GM13977 (cell line): ENCODE data around the gene SEPTIN8.
A peak's percentile ranks its signal among the peaks of the same experiment; 100 is the strongest.

Experiments used
- DNase-seq: peaks from one replicate; pipeline ENCODE4 v3.0.0; 2012; ENCODE audit warnings: low spot score
- in situ Hi-C: fragments of 300-500 bp; cut with MboI; formaldehyde crosslinking; loops from one replicate; pipeline ENCODE4 v1.12.0; 2022; ENCODE audit warnings: low sequenced_read_pairs, low pct_unique_long_range_greater_than_20kb, mixed read lengths, inconsistent platforms; ENCODE audit not compliant: unreplicated experiment
- TF ChIP-seq, protein P1 (sequence below): IDR thresholded peaks from 2 replicates; pipeline ENCODE4 v1.5.1; 2012; ENCODE audit warnings: mild to moderate bottlenecking, control low read depth; ENCODE audit not compliant: insufficient read depth; ENCODE audit errors: extremely low read depth, missing control alignments

Gene SEPTIN8

DNA sequence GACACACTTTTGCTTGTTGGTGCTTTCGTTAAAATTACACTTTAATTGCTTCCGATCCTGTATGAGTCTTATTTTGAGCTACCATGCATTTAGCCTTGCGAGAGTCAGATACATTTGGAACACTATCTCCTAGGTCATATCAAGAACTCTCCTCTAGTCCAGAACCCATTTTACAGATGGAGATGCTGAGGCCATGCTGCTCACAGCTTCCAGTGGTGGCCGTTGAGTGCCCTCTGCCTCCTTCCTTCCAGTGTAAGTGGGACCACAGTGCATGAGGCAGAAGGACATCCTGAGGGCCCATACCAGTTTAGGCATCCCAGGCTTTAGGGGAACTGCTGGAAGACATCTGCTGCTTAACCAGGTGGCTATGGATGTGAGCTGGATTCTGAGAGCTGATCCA, 22.9 kb downstream of the SEPTIN8 start:
- TF ChIP-seq, protein P1, sequence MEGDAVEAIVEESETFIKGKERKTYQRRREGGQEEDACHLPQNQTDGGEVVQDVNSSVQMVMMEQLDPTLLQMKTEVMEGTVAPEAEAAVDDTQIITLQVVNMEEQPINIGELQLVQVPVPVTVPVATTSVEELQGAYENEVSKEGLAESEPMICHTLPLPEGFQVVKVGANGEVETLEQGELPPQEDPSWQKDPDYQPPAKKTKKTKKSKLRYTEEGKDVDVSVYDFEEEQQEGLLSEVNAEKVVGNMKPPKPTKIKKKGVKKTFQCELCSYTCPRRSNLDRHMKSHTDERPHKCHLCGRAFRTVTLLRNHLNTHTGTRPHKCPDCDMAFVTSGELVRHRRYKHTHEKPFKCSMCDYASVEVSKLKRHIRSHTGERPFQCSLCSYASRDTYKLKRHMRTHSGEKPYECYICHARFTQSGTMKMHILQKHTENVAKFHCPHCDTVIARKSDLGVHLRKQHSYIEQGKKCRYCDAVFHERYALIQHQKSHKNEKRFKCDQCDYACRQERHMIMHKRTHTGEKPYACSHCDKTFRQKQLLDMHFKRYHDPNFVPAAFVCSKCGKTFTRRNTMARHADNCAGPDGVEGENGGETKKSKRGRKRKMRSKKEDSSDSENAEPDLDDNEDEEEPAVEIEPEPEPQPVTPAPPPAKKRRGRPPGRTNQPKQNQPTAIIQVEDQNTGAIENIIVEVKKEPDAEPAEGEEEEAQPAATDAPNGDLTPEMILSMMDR: no peak
- DNase-seq: no peak
- in situ Hi-C loops: no loop called here

DNA sequence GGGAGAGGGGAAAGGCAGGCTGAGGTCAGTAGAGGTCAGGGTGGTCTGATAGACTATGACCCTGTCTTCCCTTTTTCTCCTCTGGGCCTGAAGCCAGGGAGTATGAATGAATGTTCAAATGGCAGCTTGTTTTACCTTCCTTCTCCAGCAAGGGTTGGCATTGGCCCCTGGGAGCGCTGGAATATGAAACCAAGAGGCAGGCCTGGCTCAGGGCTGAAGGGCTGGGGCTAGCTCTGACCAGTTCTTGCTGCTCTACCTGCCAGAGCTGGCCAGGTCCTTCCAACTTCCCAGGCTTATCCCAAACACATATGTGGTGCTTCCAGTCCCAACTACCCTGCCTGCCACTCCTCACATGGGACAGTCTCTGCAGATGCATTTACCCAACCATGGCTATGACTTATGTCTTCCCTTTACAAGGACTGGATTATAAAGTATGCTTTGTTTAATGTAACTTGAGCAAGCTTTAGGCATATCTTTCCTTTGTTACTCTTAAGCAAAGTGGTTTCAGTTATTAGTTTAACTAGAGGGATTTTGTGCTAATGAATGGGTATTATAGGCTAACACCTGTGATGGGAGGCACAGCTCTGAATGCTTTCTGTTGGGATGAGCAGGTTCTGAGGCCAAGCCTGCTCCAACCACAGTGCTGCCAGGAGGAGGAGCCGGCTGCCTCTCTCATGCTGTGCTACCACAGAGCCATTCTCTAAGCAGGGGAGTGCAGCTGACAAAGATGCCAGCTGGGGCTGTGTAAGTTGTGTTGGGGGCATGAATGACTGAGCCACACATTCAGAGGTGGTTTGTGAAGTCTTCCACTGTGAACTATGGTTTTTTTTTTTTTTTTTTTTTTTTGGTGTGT, 23.7 kb downstream of the SEPTIN8 start:
- DNase-seq: no peak

DNA sequence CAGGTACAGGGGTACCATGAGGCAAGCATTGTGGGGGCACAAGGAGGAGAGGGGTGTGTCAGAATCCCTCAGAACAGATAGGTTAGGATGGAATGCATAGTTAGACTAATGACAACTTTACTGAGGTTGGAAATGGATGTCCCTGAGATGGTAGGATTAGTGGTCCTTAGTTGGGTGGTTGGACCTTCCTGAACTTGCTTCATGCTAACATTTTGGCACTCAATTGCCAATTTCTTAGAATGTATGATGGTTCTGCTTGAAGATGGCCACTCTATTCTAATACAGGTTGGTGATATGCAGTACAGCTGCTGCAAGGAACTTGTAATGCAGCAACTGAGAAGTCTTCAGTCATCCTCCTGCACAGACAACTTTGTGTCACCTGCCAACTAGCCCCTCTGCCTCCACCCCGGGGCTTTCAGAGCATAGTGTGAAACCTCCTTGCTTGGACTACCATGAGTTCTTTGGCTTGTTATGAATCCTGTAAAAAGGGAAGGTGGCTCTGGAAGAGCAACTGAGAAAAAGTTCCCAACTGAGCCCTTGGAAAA, 24.4 kb downstream of the SEPTIN8 start:
- TF ChIP-seq, protein P1: no peak
- in situ Hi-C loops: no loop called here
- DNase-seq: no peak

More for the DNA sequence above, 23.7 kb downstream of the SEPTIN8 start:
- in situ Hi-C loops: no loop called here
- TF ChIP-seq, protein P1: peak; percentile 12

DNA sequence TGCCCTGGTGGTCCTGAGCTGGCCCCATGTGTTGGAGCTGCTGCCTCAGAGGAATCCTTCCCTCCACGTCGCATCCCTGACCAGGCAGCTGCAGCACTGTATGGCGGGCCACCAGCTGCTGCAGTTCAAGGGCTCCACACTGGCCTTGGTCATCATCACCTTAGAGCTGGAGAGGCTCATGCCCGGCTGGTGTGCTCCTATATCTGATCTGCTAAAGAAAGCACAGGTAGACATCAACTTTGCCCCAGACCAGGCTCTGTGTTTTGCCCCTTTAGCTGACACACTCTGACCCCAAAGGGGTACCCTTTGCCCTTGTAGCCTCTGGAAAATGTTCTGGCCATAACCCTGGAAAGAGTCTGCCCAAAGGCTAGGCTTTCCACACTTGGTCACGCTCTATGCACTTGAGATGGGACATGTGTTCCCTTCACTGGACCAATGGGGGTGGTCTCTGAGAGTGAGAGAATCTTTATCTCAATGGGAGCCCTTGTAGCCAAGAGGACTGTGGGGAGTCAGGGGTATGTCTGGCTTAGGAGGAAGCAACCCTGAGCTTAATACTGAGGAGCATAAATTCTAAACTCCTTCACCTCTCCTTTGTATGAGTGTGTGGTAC, 25.0 kb downstream of the SEPTIN8 start:
- DNase-seq: no peak
- in situ Hi-C loops: no loop called here
- TF ChIP-seq, protein P1: no peak

DNA sequence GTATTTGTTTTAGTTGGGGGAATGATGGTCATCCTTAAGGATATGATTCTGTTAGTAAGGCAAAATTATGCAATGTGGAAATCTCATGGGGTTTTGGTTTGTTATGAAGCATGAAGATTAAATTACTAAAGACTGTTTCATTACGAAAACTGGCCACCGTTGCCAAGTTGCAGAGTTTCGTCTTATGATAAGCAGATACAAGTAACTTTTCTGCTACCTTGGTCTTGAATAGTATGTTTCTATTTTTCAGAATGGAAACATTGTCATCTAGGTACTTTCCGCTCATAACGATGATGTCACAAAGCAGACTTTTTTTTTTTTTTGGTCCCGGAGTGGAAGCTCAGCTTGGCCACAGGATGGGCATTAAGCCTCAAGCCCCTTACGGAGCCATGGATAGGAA, 25.6 kb downstream of the SEPTIN8 start:
- DNase-seq: peak; percentile 86
- in situ Hi-C loops: no loop called here
- TF ChIP-seq, protein P1: no peak

DNA sequence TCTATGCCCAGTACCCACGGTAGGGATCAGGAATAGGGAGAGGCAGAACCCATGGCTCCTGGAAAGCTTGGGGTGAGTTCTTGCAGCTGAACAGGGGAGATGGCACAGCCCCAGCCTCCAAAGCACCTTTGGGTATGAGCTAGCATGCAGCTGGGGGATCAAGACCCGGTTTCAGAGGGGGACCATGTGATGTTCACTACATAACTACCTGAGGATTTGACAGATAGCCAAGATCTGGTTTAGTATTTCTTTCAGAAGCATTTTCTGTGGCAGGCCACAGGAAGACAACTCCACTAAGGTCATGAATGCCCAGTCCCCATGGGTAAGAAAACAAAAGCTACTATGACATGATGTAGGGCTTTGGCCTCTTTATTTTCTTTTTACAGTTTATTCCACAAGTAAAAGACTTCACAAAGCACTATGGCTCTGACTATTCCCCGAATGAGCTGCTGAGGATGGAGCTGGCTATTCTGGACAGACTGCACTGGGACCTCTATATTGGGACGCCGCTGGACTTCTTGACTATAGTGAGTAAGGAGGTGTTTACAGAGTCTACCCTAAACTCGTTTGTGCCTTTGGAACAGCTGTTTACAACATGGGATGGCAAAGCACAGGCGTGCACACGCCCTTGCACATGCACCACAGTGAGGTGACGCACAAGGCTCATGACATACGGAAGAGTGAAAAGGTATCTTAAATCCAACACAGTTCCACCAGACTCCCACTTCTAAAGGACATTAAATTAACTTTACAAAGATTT, 26.4 kb downstream of the SEPTIN8 start:
- in situ Hi-C loops: no loop called here
- peak; percentile 59 for DNase-seq
- TF ChIP-seq, protein P1: no peak
